Upper lobe of right lung (tissue), 1 donor: Measurements from ENCODE around the gene GRK4. TPM values are rescaled to one million over a fixed set of nuclear protein-coding genes. Genes with fewer than 3 reads are reported as not detected.

ENCODE experiments used
- ATAC-seq: fragments of 200-7000 bp; cut with Tn5 transposase; one replicate; pipeline ENCODE4 v1.9.1; 2020; ENCODE audit warnings: mild to moderate bottlenecking, moderate library complexity
- DNase-seq: peaks from one replicate; pipeline ENCODE4 v3.0.0-alpha.2; 2020
- H3K27ac ChIP-seq: fragments of 200-600 bp; one replicate; pipeline ENCODE4 v1.8.0; 2022
- H3K27me3 ChIP-seq: fragments of 200-600 bp; one replicate; pipeline ENCODE4 v1.8.0; 2022; ENCODE audit warnings: mild to moderate bottlenecking
- H3K36me3 ChIP-seq: fragments of 200-600 bp; one replicate; pipeline ENCODE4 v1.8.0; 2022
- H3K4me1 ChIP-seq: fragments of 200-600 bp; one replicate; pipeline ENCODE4 v1.8.0; 2022
- H3K4me3 ChIP-seq: fragments of 200-600 bp; one replicate; pipeline ENCODE4 v1.8.0; 2022; ENCODE audit warnings: mild to moderate bottlenecking
- H3K9me3 ChIP-seq: fragments of 200-600 bp; one replicate; pipeline ENCODE4 v1.8.0; 2022
- CTCF ChIP-seq: fragments of 200-600 bp; IDR thresholded peaks from one replicate; pipeline ENCODE4 v1.8.0; 2022; ENCODE audit warnings: antibody characterized with exemption
- intact Hi-C: fragments of 100-400 bp; cut with DNase I; formaldehyde crosslinking; loops from one replicate; pipeline ENCODE4 v1.11.0; 2022
- total RNA-seq: library from RNA; stranded (reverse); fragmentation: NEBNext Ultra II Directional; extraction: Animal tissue kit (Norgen Biotek cat#: 25700); gene quantifications from one replicate; pipeline ENCODE4 v1.2.1, GENCODE V29; 2021
- donor health status: DM: no; HTN: yes; CAD: no; lungs with severe emphysema.

Gene GRK4
- total RNA-seq, 1 donor from 2014 or later = 8.0 TPM

DNA sequence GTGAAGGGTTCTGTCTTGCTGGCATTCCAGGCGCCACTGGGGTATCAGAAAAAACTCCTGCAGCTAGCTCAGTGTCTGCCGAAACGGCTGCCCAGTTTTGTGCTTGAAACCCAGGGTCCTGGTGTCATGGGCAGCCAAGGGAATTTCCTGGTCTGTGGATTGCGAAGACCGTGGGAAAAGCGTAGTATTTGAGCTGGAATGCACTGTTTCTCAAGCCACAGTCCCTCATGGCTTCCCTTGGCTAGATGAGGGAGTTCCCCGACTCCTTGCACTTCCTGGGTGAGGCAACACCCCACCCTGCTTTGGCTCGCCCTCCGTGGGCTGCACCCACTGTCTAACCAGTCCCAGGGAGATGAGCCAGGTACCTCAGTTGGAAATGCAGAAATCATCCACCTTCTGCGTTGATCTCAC is 40.2 kb upstream of the GRK4 start:
- DNase-seq (peak; percentile 66), ATAC-seq (peak; percentile 26)
- intact Hi-C loops = loop anchor here (10.0 kb wide), 1 partner anchor 158 kb away; no protein-coding TSS in a partner anchor
- no peaks in the 10 kb centered on the region for H3K27me3 ChIP-seq
- no peak overlapping the region for H3K4me3 ChIP-seq
- H3K9me3 ChIP-seq = no peaks in the 10 kb centered on the region
- no peak overlapping the region for H3K27ac ChIP-seq
- H3K4me1 ChIP-seq = peaks cover 18% of the 10 kb centered on the region
- H3K36me3 ChIP-seq = peaks cover 62% of the 10 kb centered on the region
- no peak for TF ChIP-seq CTCF

GRCh38 chr4:2923668-2924173 is 39.6 kb upstream of the GRK4 start:
- no peak for TF ChIP-seq CTCF
- Histone ChIP-seq H3K36me3 (peaks cover 68% of the 10 kb centered on the region), H3K9me3 (no peaks in the 10 kb centered on the region), H3K4me3 (no peak overlapping the region), H3K27ac (peak overlapping the region; percentile 3), H3K4me1 (peaks cover 18% of the 10 kb centered on the region), H3K27me3 (no peaks in the 10 kb centered on the region)
- DNase-seq (peak; percentile 54), ATAC-seq (peak; percentile 3)
- intact Hi-C loops = loop anchor here (10.0 kb wide), 1 partner anchor 159 kb away; no protein-coding TSS in a partner anchor

- Histone ChIP-seq H3K9me3 (no peaks in the 10 kb centered on the region), H3K27ac (peak overlapping the region; percentile 3), H3K36me3 (peaks cover 73% of the 10 kb centered on the region), H3K27me3 (no peaks in the 10 kb centered on the region), H3K4me3 (no peak overlapping the region), H3K4me1 (peaks cover 18% of the 10 kb centered on the region)
- ATAC-seq = peak; percentile 18
- DNase-seq = peak; percentile 57
- no peak for TF ChIP-seq CTCF
- intact Hi-C loops = loop anchor here (10.0 kb wide), 1 partner anchor 159 kb away; no protein-coding TSS in a partner anchor
These were observed 39.1 kb upstream of the GRK4 start for GRCh38 chr4:2924286-2924685.

- intact Hi-C loops = loop anchor here (10.0 kb wide), 1 partner anchor 160 kb away; no protein-coding TSS in a partner anchor
- Histone ChIP-seq H3K27me3 (no peaks in the 10 kb centered on the region), H3K4me3 (no peak overlapping the region), H3K27ac (no peak overlapping the region), H3K9me3 (no peaks in the 10 kb centered on the region), H3K36me3 (peaks cover 78% of the 10 kb centered on the region), H3K4me1 (peaks cover 22% of the 10 kb centered on the region)
- no peak for TF ChIP-seq CTCF
- ATAC-seq = peak; percentile 2
- peak; percentile 42 for DNase-seq
These were observed 38.5 kb upstream of the GRK4 start for GRCh38 chr4:2924765-2925301.

DNA sequence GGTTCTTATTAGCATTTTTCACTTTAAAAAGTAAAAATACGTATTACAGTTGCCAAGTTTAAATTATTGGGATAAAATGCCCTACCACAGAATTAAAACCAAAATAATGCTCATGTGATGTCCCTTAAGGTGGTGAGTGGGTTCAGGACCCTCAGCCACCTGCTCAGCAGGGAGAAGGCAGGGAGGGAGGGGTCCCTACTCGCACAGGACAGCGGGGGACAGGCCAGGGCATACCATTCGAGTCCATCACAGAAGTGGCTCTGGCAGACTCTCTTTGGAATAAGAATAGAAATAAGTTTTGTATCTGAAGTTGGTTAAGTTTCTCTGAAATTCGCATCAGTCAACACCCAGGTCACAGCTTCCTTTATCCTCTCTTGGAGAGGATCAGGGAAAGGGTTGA is 37.9 kb upstream of the GRK4 start:
- H3K27ac ChIP-seq = no peak overlapping the region

More for the DNA sequence above, 37.9 kb upstream of the GRK4 start:
- TF ChIP-seq CTCF = no peak
- H3K36me3 ChIP-seq = peaks cover 78% of the 10 kb centered on the region
- ATAC-seq = no peak
- H3K4me3 ChIP-seq = no peak overlapping the region
- H3K27me3 ChIP-seq = no peaks in the 10 kb centered on the region
- intact Hi-C loops = loop anchor here (10.0 kb wide), 1 partner anchor 161 kb away; no protein-coding TSS in a partner anchor
- H3K9me3 ChIP-seq = no peaks in the 10 kb centered on the region
- DNase-seq = no peak
- peaks cover 29% of the 10 kb centered on the region for H3K4me1 ChIP-seq
